ENCODE data around the gene CHST3. TPM values are rescaled to one million over a fixed set of nuclear protein-coding genes. Genes with fewer than 3 reads are reported as not detected.
"Not testable (repeated sequence)": the region's sequence is repeated elsewhere in the genome, so short reads cannot be mapped to it uniquely, and the experiment has no call there.

CHST3 gene
- polyA plus RNA-seq, 3 donors, result 17.1 to 18.9 (median 18.0) TPM

GRCh38 chr10:71972746-71973695 is 8.8 kb downstream of the CHST3 start:
- no peak for DNase-seq (ENCODE audit: low read depth in 3 of 3, low spot score in 2 of 3)

- DNase-seq (ENCODE audit: low read depth in 3 of 3, low spot score in 2 of 3), result no peak
Measured at GRCh38 chr10:71973777-71974488, 9.7 kb downstream of the CHST3 start.

GRCh38 chr10:71974489-71975021 is 10.4 kb downstream of the CHST3 start:
- DNase-seq (ENCODE audit: low read depth in 3 of 3, low spot score in 2 of 3), result no peak

- DNase-seq (ENCODE audit: low read depth in 3 of 3, low spot score in 2 of 3), result no peak
Measured at GRCh38 chr10:71975087-71975870, 11.1 kb downstream of the CHST3 start.

- no peak for DNase-seq (ENCODE audit: low read depth in 3 of 3, low spot score in 2 of 3)
Measured at GRCh38 chr10:71975871-71976725, 11.9 kb downstream of the CHST3 start.

- not testable (repeated sequence) for DNase-seq (ENCODE audit: low read depth in 3 of 3, low spot score in 2 of 3)
Measured at GRCh38 chr10:71977614-71977903, 13.4 kb downstream of the CHST3 start.

- DNase-seq (ENCODE audit: low read depth in 3 of 3, low spot score in 2 of 3), result no peak
Measured at GRCh38 chr10:71978476-71978875, 14.3 kb downstream of the CHST3 start.

- DNase-seq (ENCODE audit: low read depth in 3 of 3, low spot score in 2 of 3), result no peak
Measured at GRCh38 chr10:71978988-71979691, 14.9 kb downstream of the CHST3 start.

GRCh38 chr10:71979692-71980062 is 15.5 kb downstream of the CHST3 start:
- DNase-seq (ENCODE audit: low read depth in 3 of 3, low spot score in 2 of 3), result no peak

GRCh38 chr10:71980181-71981014 is 16.2 kb downstream of the CHST3 start:
- DNase-seq (ENCODE audit: low read depth in 3 of 3, low spot score in 2 of 3), result no peak

- no peak for DNase-seq (ENCODE audit: low read depth in 3 of 3, low spot score in 2 of 3)
Measured at GRCh38 chr10:71981015-71981875, 17.1 kb downstream of the CHST3 start.

- DNase-seq (ENCODE audit: low read depth in 3 of 3, low spot score in 2 of 3), result no peak
Measured at GRCh38 chr10:71981876-71982230, 17.7 kb downstream of the CHST3 start.

- no peak for DNase-seq (ENCODE audit: low read depth in 3 of 3, low spot score in 2 of 3)
Measured at GRCh38 chr10:71982269-71983178, 18.3 kb downstream of the CHST3 start.

- DNase-seq (ENCODE audit: low read depth in 3 of 3, low spot score in 2 of 3), result no peak
Measured at GRCh38 chr10:71984126-71984808, 20.1 kb downstream of the CHST3 start.

- no peak for DNase-seq (ENCODE audit: low read depth in 3 of 3, low spot score in 2 of 3)
Measured at GRCh38 chr10:71984809-71985388, 20.7 kb downstream of the CHST3 start.

Data from right renal cortex interstitium (tissue), 3 donors.